Subcutaneous abdominal adipose tissue (tissue), 5 donors: Measurements from ENCODE around the gene GRAMD1A.

ENCODE experiments used
- H3K27ac ChIP-seq: one replicate; pipeline ENCODE4 v1.7.0; 2013; ENCODE audit warnings: low read depth, mild to moderate bottlenecking, inconsistent platforms, low read length, moderate library complexity
- H3K27me3 ChIP-seq, 5 donors: one replicate each; pipeline ENCODE4 v1.7.0; 2013; ENCODE audit warnings: low read length in 5 of 5, inconsistent platforms in 1 of 5; ENCODE audit not compliant: control insufficient read depth in 5 of 5, insufficient read depth in 4 of 5
- H3K36me3 ChIP-seq, 5 donors: one replicate each; pipeline ENCODE4 v1.7.0; 2013; ENCODE audit warnings: low read length in 5 of 5; ENCODE audit not compliant: control insufficient read depth in 5 of 5, insufficient read depth in 5 of 5
- H3K4me1 ChIP-seq, 5 donors: one replicate each; pipeline ENCODE4 v1.7.0; 2013; ENCODE audit warnings: low read length in 5 of 5, mild to moderate bottlenecking in 3 of 5, moderate library complexity in 1 of 5; ENCODE audit not compliant: control insufficient read depth in 5 of 5, insufficient read depth in 5 of 5
- H3K4me3 ChIP-seq, 5 donors: one replicate each; pipeline ENCODE4 v1.7.0; 2013; ENCODE audit warnings: low read length in 5 of 5, low read depth in 1 of 5
- H3K9ac ChIP-seq, 5 donors: one replicate each; pipeline ENCODE4 v1.7.0; 2013; ENCODE audit warnings: low read length in 5 of 5, mild to moderate bottlenecking in 4 of 5, moderate library complexity in 3 of 5
- H3K9me3 ChIP-seq, 5 donors: one replicate each; pipeline ENCODE4 v1.7.0; 2013; ENCODE audit warnings: low read length in 5 of 5; ENCODE audit not compliant: control insufficient read depth in 5 of 5
- donor health status: healthy.
- donor health status: healthy.
- donor health status: healthy.
- donor health status: healthy.
- donor health status: healthy.

Gene GRAMD1A

DNA sequence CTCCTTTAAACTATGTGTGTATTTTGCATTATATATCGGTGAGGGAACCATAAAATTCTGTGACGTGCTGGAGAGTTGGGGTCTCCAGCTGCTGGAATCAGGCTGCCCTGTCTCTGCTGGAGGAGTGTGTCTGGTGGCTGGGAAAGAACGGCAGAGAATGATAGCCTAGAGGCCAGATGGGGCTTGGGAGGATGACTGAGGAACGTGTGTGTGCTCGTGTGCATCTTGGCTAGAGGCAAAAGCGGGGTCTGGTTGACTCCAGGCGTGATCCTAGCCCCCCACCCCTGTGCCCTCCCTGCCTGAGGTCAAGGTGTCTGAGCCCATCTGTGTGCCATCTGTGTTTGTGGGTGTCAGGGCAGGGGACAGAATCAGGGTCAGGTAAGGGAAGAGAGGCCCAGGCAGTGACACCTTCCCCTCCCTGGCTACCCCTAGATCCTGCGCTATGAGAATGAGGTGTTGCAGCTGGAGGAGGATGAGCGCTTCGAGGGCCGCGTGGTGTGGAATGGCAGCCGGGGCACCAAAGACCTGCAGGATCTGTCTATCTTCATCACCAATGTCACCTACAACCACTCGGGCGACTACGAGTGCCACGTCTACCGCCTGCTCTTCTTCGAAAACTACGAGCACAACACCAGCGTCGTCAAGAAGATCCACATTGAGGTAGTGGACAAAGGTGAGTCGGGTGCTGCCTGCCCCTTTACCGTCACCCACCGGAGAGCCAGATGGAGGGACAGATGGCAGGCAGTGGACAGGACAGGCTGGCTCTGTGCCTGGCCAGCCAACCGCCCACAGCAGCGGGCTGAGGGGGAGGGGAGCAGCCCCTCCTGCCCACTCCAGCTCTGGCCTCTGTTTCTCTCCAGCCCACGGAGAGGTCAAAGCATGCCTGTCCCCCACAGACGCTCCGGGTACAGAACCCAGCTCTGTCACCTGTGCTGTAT, 33.2 kb downstream of the GRAMD1A start:
- no peak overlapping the region for H3K4me3 ChIP-seq

DNA sequence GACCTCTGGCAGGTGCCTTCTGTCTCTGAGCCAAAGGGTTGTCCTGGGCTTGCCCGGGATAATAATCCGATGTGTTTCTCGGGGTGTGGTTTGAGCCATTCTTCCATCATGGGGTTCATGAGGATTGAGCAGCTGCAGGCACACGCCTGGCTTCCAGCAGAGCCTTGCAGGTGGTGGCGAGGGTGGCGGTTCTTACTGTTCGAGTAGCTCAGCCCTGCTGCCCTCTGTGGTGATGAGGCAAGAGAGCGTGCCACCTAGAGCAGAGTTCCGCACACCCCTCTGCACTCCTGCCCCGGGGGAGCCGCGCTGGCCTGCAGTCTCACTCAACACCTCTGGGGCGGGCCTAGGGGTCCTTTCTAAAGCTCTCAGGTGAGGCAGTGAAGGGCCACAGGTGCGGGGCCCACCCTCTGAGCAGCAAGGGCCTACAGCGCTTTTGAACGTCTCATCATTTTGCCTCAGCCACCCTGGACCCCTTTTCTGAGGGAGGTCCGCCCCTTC, 33.9 kb downstream of the GRAMD1A start:
- Histone ChIP-seq H3K9ac (no peak overlapping the region), H3K4me3 (no peak overlapping the region), H3K4me1 (peaks cover 2 to 47% (median 23%) of the 10 kb centered on the region in 5 donors), H3K27ac (no peak overlapping the region), H3K36me3 (peaks cover 0 to 14% (median 5%) of the 10 kb centered on the region in 5 donors), H3K27me3 (peaks cover 0 to 15% (median 9%) of the 10 kb centered on the region in 5 donors), H3K9me3 (no peaks in the 10 kb centered on the region)

More for the DNA sequence above, 33.2 kb downstream of the GRAMD1A start:
- H3K9ac ChIP-seq: no peak overlapping the region
- H3K36me3 ChIP-seq: peaks cover 0 to 15% (median 5%) of the 10 kb centered on the region in 5 donors
- no peak overlapping the region for H3K27ac ChIP-seq
- no peaks in the 10 kb centered on the region for H3K9me3 ChIP-seq
- H3K27me3 ChIP-seq: peaks cover 0 to 15% (median 9%) of the 10 kb centered on the region in 5 donors
- H3K4me1 ChIP-seq: peaks cover 1 to 40% (median 18%) of the 10 kb centered on the region in 5 donors

DNA sequence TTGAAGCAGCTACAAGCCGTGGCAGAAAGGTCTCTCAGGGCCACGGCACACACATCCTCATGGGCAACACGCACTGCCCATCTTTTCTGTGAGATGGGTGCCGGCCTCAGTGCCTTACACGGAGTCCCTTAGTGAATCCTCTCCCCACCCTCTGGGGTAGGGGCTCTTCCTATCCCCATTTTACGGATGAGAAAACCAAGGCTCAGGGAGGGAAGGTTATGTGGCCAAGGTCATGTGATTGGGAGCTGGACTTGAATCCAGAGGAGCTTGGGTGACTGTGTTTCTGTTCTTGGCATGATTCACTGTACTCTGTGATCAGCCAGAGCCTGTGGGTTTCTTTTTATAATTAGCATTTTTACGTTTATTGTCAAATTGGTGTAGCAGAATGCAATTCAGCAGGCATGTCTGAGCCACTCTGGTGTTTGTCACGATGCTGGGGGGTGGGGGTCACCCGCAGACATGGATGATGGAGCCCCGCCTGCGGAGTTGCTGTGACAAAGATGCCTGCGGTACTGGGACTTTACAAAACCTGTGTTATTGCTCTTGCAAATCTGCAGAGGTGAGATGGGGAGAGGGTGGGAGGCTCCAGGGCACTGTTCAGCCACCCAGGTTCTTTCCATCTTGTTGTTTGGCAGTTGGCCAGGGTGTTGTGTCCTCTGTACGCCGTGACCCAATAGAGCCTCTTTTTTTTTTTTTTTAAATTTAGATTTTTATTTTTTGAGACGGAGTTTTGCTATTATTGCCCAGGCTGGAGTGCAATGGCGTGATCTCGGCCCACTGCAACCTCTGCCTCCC, 34.7 kb downstream of the GRAMD1A start:
- no peak overlapping the region for H3K27ac ChIP-seq
- H3K4me3 ChIP-seq: no peak overlapping the region
- peaks cover 0 to 14% (median 5%) of the 10 kb centered on the region in 5 donors for H3K36me3 ChIP-seq
- H3K27me3 ChIP-seq: peaks cover 0 to 13% (median 9%) of the 10 kb centered on the region in 5 donors
- H3K9me3 ChIP-seq: no peaks in the 10 kb centered on the region
- H3K9ac ChIP-seq: no peak overlapping the region
- H3K4me1 ChIP-seq: peaks cover 2 to 50% (median 27%) of the 10 kb centered on the region in 5 donors

DNA sequence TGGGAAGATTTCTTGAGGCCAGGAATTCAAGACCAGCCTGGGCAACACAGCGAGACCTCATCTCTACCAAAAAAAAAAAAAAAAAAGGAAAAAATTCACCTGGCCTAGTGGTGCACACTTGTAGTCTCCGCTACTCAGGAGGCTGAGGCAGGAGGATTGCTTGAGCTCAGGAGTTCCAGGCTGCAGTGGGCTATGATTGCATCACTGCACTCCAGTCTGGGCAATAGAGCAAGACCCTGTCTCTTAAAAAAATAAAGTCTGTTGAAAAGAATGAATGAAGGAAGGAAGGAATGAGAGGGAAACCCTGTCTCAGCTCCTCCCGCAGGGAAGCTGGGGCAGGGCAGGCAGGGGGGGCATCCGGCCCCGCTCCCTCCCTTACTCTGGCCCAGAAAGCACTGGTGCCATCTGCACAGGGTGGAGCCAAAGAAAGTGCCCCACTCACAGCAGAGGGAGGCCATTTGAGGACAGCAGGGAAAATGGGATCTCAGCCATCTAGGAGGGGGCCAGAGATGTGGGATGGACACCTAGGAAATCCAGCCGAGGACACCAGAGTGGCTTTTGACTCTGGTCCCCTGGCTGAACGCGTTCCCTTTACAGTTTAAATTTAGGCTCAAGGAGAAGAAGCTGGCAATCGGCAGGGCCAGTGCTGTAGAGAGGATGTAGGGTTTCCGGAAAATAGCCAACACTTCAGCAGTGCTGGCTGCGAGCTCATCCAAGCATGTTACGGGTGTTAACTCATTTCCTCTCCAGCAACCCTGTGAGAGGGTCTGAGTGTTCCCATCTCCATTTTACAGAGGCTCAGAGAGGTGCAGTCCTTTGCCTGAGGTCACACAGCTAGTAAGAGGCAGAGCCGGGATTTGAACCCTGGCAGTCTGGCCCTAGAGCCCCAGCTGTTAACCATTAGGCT, 37.8 kb downstream of the GRAMD1A start:
- H3K9ac ChIP-seq: peak overlapping the region in 2 of 5 donors; percentile 29 to 46
- H3K27ac ChIP-seq: peak overlapping the region; percentile 37

DNA sequence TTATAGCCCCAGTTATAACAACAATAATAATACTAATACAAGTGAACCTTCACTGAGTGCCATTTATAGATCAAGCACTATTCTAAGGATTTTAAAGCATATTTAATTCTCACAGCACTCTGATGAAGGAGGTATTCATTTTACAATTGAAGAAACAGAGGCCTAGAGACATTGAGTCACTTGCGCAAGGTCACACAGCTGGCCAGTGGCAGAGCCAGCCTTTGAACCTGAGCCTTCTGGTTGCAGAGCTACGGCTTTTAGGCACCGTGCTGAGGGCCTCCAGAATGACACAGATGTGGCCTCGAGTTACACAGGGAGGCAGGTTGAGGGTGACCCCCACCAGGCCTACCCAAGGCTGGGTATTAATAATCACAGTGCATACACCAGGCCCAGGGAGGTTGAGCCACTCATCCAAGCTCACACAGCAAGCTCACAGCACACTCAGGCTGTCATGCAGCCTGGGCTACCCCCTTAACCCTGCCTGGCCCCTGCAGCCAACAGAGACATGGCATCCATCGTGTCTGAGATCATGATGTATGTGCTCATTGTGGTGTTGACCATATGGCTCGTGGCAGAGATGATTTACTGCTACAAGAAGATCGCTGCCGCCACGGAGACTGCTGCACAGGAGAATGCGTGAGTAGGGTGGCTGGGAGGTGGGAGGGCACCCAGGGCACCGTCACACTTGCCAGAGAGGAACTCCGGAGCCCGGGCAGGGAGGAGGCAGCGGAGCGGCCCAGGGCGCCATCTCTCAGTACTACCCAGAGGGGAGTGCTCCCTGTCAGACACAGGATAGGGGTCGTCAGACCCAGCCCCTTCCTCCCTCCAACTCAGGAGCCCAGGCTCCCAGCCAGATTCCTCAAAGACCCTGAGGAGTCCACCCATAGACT, 38.7 kb downstream of the GRAMD1A start:
- H3K4me3 ChIP-seq: peak overlapping the region in 1 of 5 donors; percentile 4
- H3K27me3 ChIP-seq: no peaks in the 10 kb centered on the region
- H3K9ac ChIP-seq: peak overlapping the region in 1 of 5 donors; percentile 43
- peaks cover 0 to 7% (median 2%) of the 10 kb centered on the region in 5 donors for H3K36me3 ChIP-seq
- peaks cover 4 to 58% (median 50%) of the 10 kb centered on the region in 5 donors for H3K4me1 ChIP-seq
- no peaks in the 10 kb centered on the region for H3K9me3 ChIP-seq
- peak overlapping the region; percentile 37 for H3K27ac ChIP-seq

More for the DNA sequence above, 37.8 kb downstream of the GRAMD1A start:
- no peaks in the 10 kb centered on the region for H3K27me3 ChIP-seq
- H3K9me3 ChIP-seq: no peaks in the 10 kb centered on the region
- H3K4me3 ChIP-seq: peak overlapping the region in 1 of 5 donors; percentile 4
- peaks cover 4 to 58% (median 50%) of the 10 kb centered on the region in 5 donors for H3K4me1 ChIP-seq
- H3K36me3 ChIP-seq: peaks cover 0 to 14% (median 5%) of the 10 kb centered on the region in 5 donors

DNA sequence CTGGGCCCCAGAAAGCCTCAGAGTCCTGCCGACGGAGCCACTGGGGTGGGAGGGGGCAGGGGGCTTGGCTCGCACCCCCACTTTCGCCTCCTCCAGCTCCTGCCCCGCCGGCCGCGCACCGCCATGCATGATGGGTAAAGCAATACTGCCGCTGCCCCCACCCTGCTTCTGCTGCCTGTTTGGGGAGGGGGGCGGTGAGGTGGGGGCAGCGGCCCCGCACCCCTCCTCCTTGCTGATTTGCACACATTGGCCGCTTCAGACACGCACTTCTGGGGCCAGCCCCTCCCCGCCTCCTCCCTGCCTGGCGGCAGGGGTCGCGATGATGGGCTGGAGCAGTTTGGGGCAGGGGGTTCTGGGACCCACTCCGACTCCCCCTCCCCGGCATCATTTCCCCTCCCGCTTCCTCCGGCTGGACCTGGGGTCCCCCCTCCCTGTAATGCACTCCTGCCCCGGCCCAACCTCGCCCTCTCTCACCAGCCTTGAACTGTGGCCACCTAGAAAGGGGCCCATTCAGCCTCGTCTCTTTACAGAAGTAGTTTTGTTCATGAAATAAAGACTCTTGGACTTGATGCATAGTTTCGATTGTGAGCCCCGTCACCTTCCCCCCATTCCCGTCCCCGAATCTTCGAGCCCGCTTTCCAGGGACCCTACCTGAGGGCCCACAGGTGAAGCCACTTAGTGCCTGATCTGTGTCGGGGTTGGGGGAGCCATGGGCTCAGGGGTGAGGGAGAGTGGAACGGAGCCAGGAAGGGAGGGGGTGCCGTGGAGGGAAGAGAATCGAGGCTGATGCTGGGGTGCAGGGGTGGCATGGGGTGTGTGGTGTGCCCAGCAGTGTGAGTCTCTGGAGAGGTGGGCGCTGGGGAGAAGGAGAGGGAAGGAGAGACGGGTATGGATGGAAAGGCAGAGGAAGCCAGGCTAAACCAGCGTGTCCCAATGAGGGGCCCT, 40.0 kb downstream of the GRAMD1A start:
- Histone ChIP-seq H3K27me3 (no peaks in the 10 kb centered on the region), H3K4me3 (peak overlapping the region in 4 of 5 donors; percentile 36 to 58 (median 42)), H3K9ac (peak overlapping the region in 4 of 5 donors; percentile 12 to 65 (median 40)), H3K4me1 (peaks cover 4 to 69% (median 50%) of the 10 kb centered on the region in 5 donors), H3K9me3 (no peaks in the 10 kb centered on the region), H3K27ac (peak overlapping the region; percentile 37), H3K36me3 (no peaks in the 10 kb centered on the region)

DNA sequence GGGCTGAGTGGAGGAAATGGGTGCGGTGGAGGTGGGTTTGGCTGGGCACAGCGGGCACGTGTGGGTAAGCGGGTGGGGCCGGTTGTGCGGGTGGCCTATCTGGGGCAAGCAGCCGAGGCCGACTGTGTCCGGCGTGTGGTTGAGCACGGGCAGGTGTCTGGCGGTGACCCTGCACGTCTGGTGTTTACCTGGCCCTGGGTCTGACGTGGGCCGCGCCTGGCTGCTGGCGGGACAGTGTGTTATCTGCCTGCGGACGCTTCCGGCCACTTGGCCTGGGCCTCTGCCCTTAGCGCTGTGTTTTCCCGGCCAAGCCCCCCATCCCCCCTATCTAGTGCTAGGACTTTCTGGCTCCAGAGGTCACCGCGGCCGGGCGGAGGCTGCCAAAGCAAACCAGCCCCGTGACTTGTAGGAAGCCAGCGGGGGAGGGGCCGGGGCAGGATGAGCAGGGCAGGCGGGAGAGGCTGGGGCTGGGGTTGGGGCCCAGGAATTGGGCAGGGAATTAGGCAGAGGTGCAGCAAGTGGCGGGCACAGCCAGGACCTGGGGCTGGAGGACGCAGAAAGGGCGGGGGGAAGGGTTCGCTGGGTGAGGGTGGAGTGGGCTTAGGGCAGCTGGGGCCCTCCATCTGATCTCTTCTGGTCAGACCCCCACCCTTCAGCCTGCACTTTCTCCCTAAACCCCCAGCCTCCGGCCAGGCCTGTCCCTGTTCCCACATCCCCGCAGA, 40.9 kb downstream of the GRAMD1A start:
- H3K4me3 ChIP-seq: peak overlapping the region in 4 of 5 donors; percentile 36 to 58 (median 42)
- H3K4me1 ChIP-seq: peaks cover 4 to 75% (median 54%) of the 10 kb centered on the region in 5 donors
- peak overlapping the region in 3 of 5 donors; percentile 32 to 65 (median 48) for H3K9ac ChIP-seq

More for the DNA sequence above, 40.9 kb downstream of the GRAMD1A start:
- no peaks in the 10 kb centered on the region for H3K27me3 ChIP-seq
- H3K36me3 ChIP-seq: no peaks in the 10 kb centered on the region
- peak overlapping the region; percentile 37 for H3K27ac ChIP-seq
- no peaks in the 10 kb centered on the region for H3K9me3 ChIP-seq
